HepG2 (cell line): ENCODE measurements around the gene MRM1. TPM values are rescaled to one million over a fixed set of nuclear protein-coding genes. Genes with fewer than 3 reads are reported as not detected.
A peak's percentile ranks its signal among the peaks of the same experiment; 100 is the strongest.

Source experiments
- NAIF1 ChIP-seq: sonication (generic); formaldehyde crosslinking; IDR thresholded peaks from 2 replicates; pipeline ENCODE4 v1.5.0; 2020; ENCODE audit warnings: mild to moderate bottlenecking, missing genetic modification reagents, borderline replicate concordance
- NCOA1 ChIP-seq: sonication (generic); formaldehyde crosslinking; IDR thresholded peaks from 2 replicates; pipeline ENCODE4 v1.9.0; 2021; ENCODE audit warnings: missing genetic modification reagents
- PITX1 ChIP-seq: sonication (generic); formaldehyde crosslinking; IDR thresholded peaks from 2 replicates; pipeline ENCODE4 v1.5.1; 2020; ENCODE audit warnings: mild to moderate bottlenecking, missing genetic modification reagents
- SMAD9 ChIP-seq: sonication (generic); formaldehyde crosslinking; IDR thresholded peaks from 2 replicates; pipeline ENCODE4 v1.5.1; 2020; ENCODE audit warnings: mild to moderate bottlenecking, missing genetic modification reagents
- ZNF33B ChIP-seq: sonication (generic); formaldehyde crosslinking; IDR thresholded peaks from 2 replicates; pipeline ENCODE4 v1.5.1; 2020; ENCODE audit warnings: mild to moderate bottlenecking, missing genetic modification reagents
- ZNF350 ChIP-seq: sonication (generic); formaldehyde crosslinking; IDR thresholded peaks from 2 replicates; pipeline ENCODE4 v1.4.0; 2020; ENCODE audit warnings: mild to moderate bottlenecking, low read depth, missing genetic modification reagents, borderline replicate concordance
- polyA plus RNA-seq, 8 experiments: library from polyadenylated mRNA; depleted of rRNA in 3 of 8; stranded (reverse) in 7 of 8; unstranded in 1 of 8; fragments of >200 nt; fragmentation: Illumina TruSeq in 4 of 8; extraction: Trizol in 4 of 8; gene quantifications; 2 replicates each; pipeline versions ENCODE4 v1.2.1 to v1.2.3, GENCODE V29; 2011 to 2016; ENCODE audit warnings: low read depth in 4 of 8, missing spikeins in 1 of 8, mixed read lengths in 1 of 8; ENCODE audit not compliant: insufficient read depth in 1 of 8
- total RNA-seq, 5 experiments: library from RNA; depleted of rRNA; stranded (reverse); fragments of >200 nt; fragmentation: Illumina TruSeq; extraction: Trizol; gene quantifications; 2 replicates each; pipeline ENCODE4 v1.2.3, GENCODE V29; 2016; ENCODE audit warnings: low read depth in 1 of 5
- TF ChIP-seq, protein P1 (sequence below): sonication (generic); formaldehyde crosslinking; IDR thresholded peaks from 2 replicates; pipeline ENCODE4 v1.4.0; 2020; ENCODE audit warnings: missing genetic modification reagents, borderline replicate concordance
- TF ChIP-seq, protein P2 (sequence below): sonication (generic); formaldehyde crosslinking; IDR thresholded peaks from 2 replicates; pipeline ENCODE4 v1.4.0; 2020; ENCODE audit warnings: low read depth, mild to moderate bottlenecking, missing genetic modification reagents
- TF ChIP-seq, protein P3 (sequence below): sonication (generic); formaldehyde crosslinking; IDR thresholded peaks from 2 replicates; pipeline ENCODE4 v1.4.0; 2020; ENCODE audit warnings: missing genetic modification reagents, mild to moderate bottlenecking, borderline replicate concordance
- TF ChIP-seq, protein P4 (sequence below): sonication (generic); formaldehyde crosslinking; IDR thresholded peaks from 2 replicates; pipeline ENCODE4 v1.5.0; 2020; ENCODE audit warnings: mild to moderate bottlenecking, missing genetic modification reagents, borderline replicate concordance
- TF ChIP-seq, protein P5 (sequence below): sonication (generic); formaldehyde crosslinking; IDR thresholded peaks from 2 replicates; pipeline ENCODE4 v1.4.0; 2020; ENCODE audit warnings: missing genetic modification reagents; ENCODE audit errors: not compliant biosample characterization
- TF ChIP-seq, protein P6 (sequence below): IDR thresholded peaks from 2 replicates; pipeline ENCODE4 v1.6.1; 2016; ENCODE audit warnings: mild to moderate bottlenecking, missing biosample characterization, missing genetic modification reagents

Gene MRM1
- total and polyA plus RNA-seq, 2 of the 13 experiments (the other 11 are each of a cell fraction or from before 2014, with no cell fraction given), result 4.1 to 11.3 TPM

DNA sequence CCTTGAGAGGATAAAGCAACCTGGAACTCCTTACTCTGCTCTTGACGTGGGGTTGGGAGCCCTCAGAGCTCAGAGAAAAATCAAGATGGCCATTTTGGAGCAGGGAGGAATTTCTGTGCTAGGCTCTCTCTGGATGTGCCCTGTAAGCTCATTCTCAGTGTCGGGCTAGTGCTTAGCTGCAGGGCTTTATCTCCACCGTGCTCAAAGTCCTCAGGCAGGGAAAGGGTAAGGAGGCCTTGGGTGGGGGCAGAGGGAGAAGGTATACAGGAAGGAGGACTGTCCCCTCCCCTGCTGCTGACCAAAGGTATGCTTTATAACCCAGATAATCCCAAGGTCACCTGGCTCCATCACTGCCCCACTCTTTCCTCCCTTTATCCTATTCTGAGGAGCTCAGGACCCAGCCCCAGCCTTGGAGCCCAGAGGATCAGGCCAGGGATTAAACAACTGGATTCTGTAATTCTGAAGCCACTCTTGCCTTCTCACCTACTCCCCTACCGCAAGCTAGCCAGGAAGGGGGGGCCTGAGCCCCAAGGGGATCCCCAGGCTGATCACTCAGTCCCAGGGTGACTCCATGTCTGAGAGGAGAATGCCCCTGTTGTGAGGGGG lies 8.6 kb upstream of the MRM1 start (continued):
- TF ChIP-seq, protein P1, sequence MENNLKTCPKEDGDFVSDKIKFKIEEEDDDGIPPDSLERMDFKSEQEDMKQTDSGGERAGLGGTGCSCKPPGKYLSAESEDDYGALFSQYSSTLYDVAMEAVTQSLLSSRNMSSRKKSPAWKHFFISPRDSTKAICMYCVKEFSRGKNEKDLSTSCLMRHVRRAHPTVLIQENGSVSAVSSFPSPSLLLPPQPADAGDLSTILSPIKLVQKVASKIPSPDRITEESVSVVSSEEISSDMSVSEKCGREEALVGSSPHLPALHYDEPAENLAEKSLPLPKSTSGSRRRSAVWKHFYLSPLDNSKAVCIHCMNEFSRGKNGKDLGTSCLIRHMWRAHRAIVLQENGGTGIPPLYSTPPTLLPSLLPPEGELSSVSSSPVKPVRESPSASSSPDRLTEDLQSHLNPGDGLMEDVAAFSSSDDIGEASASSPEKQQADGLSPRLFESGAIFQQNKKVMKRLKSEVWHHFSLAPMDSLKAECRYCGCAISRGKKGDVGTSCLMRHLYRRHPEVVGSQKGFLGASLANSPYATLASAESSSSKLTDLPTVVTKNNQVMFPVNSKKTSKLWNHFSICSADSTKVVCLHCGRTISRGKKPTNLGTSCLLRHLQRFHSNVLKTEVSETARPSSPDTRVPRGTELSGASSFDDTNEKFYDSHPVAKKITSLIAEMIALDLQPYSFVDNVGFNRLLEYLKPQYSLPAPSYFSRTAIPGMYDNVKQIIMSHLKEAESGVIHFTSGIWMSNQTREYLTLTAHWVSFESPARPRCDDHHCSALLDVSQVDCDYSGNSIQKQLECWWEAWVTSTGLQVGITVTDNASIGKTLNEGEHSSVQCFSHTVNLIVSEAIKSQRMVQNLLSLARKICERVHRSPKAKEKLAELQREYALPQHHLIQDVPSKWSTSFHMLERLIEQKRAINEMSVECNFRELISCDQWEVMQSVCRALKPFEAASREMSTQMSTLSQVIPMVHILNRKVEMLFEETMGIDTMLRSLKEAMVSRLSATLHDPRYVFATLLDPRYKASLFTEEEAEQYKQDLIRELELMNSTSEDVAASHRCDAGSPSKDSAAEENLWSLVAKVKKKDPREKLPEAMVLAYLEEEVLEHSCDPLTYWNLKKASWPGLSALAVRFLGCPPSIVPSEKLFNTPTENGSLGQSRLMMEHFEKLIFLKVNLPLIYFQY (CRISPR knock-in tag), result no peak
- TF ChIP-seq, protein P2, sequence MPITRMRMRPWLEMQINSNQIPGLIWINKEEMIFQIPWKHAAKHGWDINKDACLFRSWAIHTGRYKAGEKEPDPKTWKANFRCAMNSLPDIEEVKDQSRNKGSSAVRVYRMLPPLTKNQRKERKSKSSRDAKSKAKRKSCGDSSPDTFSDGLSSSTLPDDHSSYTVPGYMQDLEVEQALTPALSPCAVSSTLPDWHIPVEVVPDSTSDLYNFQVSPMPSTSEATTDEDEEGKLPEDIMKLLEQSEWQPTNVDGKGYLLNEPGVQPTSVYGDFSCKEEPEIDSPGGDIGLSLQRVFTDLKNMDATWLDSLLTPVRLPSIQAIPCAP (CRISPR knock-in tag), result no peak
- TF ChIP-seq, protein P3, sequence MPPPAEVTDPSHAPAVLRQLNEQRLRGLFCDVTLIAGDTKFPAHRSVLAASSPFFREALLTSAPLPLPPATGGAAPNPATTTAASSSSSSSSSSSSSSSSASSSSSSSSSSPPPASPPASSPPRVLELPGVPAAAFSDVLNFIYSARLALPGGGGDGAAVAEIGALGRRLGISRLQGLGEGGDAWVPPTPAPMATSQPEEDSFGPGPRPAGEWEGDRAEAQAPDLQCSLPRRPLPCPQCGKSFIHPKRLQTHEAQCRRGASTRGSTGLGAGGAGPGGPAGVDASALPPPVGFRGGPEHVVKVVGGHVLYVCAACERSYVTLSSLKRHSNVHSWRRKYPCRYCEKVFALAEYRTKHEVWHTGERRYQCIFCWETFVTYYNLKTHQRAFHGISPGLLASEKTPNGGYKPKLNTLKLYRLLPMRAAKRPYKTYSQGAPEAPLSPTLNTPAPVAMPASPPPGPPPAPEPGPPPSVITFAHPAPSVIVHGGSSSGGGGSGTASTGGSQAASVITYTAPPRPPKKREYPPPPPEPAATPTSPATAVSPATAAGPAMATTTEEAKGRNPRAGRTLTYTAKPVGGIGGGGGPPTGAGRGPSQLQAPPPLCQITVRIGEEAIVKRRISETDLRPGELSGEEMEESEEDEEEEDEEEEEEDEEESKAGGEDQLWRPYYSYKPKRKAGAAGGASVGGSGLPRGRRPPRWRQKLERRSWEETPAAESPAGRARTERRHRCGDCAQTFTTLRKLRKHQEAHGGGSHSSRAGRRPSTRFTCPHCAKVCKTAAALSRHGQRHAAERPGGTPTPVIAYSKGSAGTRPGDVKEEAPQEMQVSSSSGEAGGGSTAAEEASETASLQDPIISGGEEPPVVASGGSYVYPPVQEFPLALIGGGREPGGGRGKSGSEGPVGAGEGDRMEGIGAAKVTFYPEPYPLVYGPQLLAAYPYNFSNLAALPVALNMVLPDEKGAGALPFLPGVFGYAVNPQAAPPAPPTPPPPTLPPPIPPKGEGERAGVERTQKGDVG (CRISPR knock-in tag), result no peak
- TF ChIP-seq, protein P4, sequence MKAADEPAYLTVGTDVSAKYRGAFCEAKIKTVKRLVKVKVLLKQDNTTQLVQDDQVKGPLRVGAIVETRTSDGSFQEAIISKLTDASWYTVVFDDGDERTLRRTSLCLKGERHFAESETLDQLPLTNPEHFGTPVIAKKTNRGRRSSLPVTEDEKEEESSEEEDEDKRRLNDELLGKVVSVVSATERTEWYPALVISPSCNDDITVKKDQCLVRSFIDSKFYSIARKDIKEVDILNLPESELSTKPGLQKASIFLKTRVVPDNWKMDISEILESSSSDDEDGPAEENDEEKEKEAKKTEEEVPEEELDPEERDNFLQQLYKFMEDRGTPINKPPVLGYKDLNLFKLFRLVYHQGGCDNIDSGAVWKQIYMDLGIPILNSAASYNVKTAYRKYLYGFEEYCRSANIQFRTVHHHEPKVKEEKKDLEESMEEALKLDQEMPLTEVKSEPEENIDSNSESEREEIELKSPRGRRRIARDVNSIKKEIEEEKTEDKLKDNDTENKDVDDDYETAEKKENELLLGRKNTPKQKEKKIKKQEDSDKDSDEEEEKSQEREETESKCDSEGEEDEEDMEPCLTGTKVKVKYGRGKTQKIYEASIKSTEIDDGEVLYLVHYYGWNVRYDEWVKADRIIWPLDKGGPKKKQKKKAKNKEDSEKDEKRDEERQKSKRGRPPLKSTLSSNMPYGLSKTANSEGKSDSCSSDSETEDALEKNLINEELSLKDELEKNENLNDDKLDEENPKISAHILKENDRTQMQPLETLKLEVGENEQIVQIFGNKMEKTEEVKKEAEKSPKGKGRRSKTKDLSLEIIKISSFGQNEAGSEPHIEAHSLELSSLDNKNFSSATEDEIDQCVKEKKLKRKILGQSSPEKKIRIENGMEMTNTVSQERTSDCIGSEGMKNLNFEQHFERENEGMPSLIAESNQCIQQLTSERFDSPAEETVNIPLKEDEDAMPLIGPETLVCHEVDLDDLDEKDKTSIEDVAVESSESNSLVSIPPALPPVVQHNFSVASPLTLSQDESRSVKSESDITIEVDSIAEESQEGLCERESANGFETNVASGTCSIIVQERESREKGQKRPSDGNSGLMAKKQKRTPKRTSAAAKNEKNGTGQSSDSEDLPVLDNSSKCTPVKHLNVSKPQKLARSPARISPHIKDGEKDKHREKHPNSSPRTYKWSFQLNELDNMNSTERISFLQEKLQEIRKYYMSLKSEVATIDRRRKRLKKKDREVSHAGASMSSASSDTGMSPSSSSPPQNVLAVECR (CRISPR knock-in tag), result peak; percentile 30; the same call in 1 of the 2 replicates
- TF ChIP-seq SMAD9 (CRISPR knock-in tag), result no peak
- TF ChIP-seq, protein P5, sequence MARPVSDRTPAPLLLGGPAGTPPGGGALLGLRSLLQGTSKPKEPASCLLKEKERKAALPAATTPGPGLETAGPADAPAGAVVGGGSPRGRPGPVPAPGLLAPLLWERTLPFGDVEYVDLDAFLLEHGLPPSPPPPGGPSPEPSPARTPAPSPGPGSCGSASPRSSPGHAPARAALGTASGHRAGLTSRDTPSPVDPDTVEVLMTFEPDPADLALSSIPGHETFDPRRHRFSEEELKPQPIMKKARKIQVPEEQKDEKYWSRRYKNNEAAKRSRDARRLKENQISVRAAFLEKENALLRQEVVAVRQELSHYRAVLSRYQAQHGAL (CRISPR knock-in tag), result no peak
- peak; percentile 38; the same call in 1 of the 2 replicates for TF ChIP-seq ZNF350 (CRISPR knock-in tag)
- 0 out of 2 replicates have a peak, but pooled peaks have one; percentile 50 for TF ChIP-seq ZNF33B (CRISPR knock-in tag)
- TF ChIP-seq NAIF1 (CRISPR knock-in tag), result no peak
- no peak for TF ChIP-seq NCOA1 (CRISPR knock-in tag)
- peak; percentile 57; the same call in 1 of the 2 replicates for TF ChIP-seq PITX1 (CRISPR knock-in tag)
- TF ChIP-seq, protein P6, sequence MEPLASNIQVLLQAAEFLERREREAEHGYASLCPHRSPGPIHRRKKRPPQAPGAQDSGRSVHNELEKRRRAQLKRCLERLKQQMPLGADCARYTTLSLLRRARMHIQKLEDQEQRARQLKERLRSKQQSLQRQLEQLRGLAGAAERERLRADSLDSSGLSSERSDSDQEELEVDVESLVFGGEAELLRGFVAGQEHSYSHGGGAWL (CRISPR knock-in tag), result no peak
